HepG2 (cell line): ENCODE results near the gene SLC25A11. TPM values are rescaled to one million over a fixed set of nuclear protein-coding genes. Genes with fewer than 3 reads are reported as not detected.
A peak's percentile ranks its signal among the peaks of the same experiment; 100 is the strongest.

Experiments
- BATF2 ChIP-seq: sonication (generic); formaldehyde crosslinking; IDR thresholded peaks from 2 replicates; pipeline ENCODE4 v1.8.0; 2022; ENCODE audit warnings: mild to moderate bottlenecking, missing genetic modification reagents, moderate library complexity
- CBX2 ChIP-seq, 2 experiments: fragments of 200-600 bp in 1 of 2; sonication (generic); formaldehyde crosslinking in 1 of 2; IDR thresholded peaks; 2 replicates each; pipeline versions ENCODE4 v1.7.0 to v1.8.1; 2018 to 2022; ENCODE audit warnings: low read depth in 2 of 2, low read length in 1 of 2, mild to moderate bottlenecking in 1 of 2, missing genetic modification reagents in 1 of 2
- CCDC6 ChIP-seq: sonication (generic); formaldehyde crosslinking; IDR thresholded peaks from 2 replicates; pipeline ENCODE4 v1.8.1; 2022; ENCODE audit warnings: mild to moderate bottlenecking, missing genetic modification reagents, moderate library complexity
- CREB3 ChIP-seq: sonication (generic); formaldehyde crosslinking; IDR thresholded peaks from 2 replicates; pipeline ENCODE4 v1.5.0; 2020; ENCODE audit warnings: missing genetic modification reagents
- EZH2 ChIP-seq: conservative IDR thresholded peaks from 2 replicates; pipeline ENCODE4 v1.6.1; 2012; ENCODE audit warnings: mild to moderate bottlenecking, low read depth, low read length, moderate library complexity
- FOSL2 ChIP-seq: sonication (generic); formaldehyde crosslinking; IDR thresholded peaks from 2 replicates; pipeline ENCODE4 v1.4.0; 2020; ENCODE audit warnings: missing genetic modification reagents
- GTF2F1 ChIP-seq: fragments of 150-350 bp; IDR thresholded peaks from 2 replicates; pipeline ENCODE4 v1.6.1; 2014; ENCODE audit warnings: low read length
- MNT ChIP-seq: fragments of 450-650 bp; IDR thresholded peaks from 2 replicates; pipeline ENCODE4 v1.6.1; 2016
- WIZ ChIP-seq: sonication (generic); formaldehyde crosslinking; IDR thresholded peaks from 2 replicates; pipeline ENCODE4 v1.5.1; 2020; ENCODE audit warnings: mild to moderate bottlenecking, missing genetic modification reagents
- ZBTB7A ChIP-seq: sonication (generic); formaldehyde crosslinking; IDR thresholded peaks from 2 replicates; pipeline ENCODE4 v1.8.0; 2022; ENCODE audit warnings: mild to moderate bottlenecking, missing genetic modification reagents
- ZFYVE20 ChIP-seq: sonication (generic); formaldehyde crosslinking; IDR thresholded peaks from 2 replicates; pipeline ENCODE4 v1.8.0; 2023; ENCODE audit warnings: low read depth, mild to moderate bottlenecking, moderate library complexity, missing genetic modification reagents, borderline replicate concordance
- ZNF251 ChIP-seq: sonication (generic); formaldehyde crosslinking; IDR thresholded peaks from 2 replicates; pipeline ENCODE4 v1.9.0; 2021; ENCODE audit warnings: mild to moderate bottlenecking, missing genetic modification reagents
- ZNF451 ChIP-seq: sonication (generic); formaldehyde crosslinking; IDR thresholded peaks from 2 replicates; pipeline ENCODE4 v1.5.0; 2020; ENCODE audit warnings: mild to moderate bottlenecking, missing genetic modification reagents
- ZNF570 ChIP-seq: sonication (generic); formaldehyde crosslinking; IDR thresholded peaks from 2 replicates; pipeline ENCODE4 v1.4.0; 2020; ENCODE audit warnings: mild to moderate bottlenecking, missing genetic modification reagents, borderline replicate concordance
- ZNF574 ChIP-seq: sonication (generic); formaldehyde crosslinking; IDR thresholded peaks from 2 replicates; pipeline ENCODE4 v1.4.0; 2020; ENCODE audit warnings: missing genetic modification reagents
- ZNF580 ChIP-seq: IDR thresholded peaks from 2 replicates; pipeline ENCODE4 v1.6.1; 2016; ENCODE audit warnings: low read depth, borderline replicate concordance
- ZNF629 ChIP-seq: sonication (generic); formaldehyde crosslinking; conservative IDR thresholded peaks from 2 replicates; pipeline ENCODE4 v1.5.0; 2020; ENCODE audit warnings: missing genetic modification reagents
- polyA plus RNA-seq, 8 experiments: library from polyadenylated mRNA; depleted of rRNA in 3 of 8; stranded (reverse) in 7 of 8; unstranded in 1 of 8; fragments of >200 nt; fragmentation: Illumina TruSeq in 4 of 8; extraction: Trizol in 4 of 8; gene quantifications; 2 replicates each; pipeline versions ENCODE4 v1.2.1 to v1.2.3, GENCODE V29; 2011 to 2016; ENCODE audit warnings: low read depth in 4 of 8, missing spikeins in 1 of 8, mixed read lengths in 1 of 8; ENCODE audit not compliant: insufficient read depth in 1 of 8
- total RNA-seq, 5 experiments: library from RNA; depleted of rRNA; stranded (reverse); fragments of >200 nt; fragmentation: Illumina TruSeq; extraction: Trizol; gene quantifications; 2 replicates each; pipeline ENCODE4 v1.2.3, GENCODE V29; 2016; ENCODE audit warnings: low read depth in 1 of 5
- TF ChIP-seq, protein P1 (sequence below): sonication (generic); formaldehyde crosslinking; IDR thresholded peaks from 2 replicates; pipeline ENCODE4 v1.4.0; 2020; ENCODE audit warnings: mild to moderate bottlenecking, missing genetic modification reagents
- TF ChIP-seq, protein P2 (sequence below): sonication (generic); formaldehyde crosslinking; IDR thresholded peaks from 2 replicates; pipeline ENCODE4 v1.4.0; 2020; ENCODE audit warnings: mild to moderate bottlenecking, low read depth, missing genetic modification reagents

Gene SLC25A11
- total and polyA plus RNA-seq, 2 of the 13 experiments (the other 11 are each of a cell fraction or from before 2014, with no cell fraction given), result 35.4 to 47.2 TPM

GRCh38 chr17:4949321-4950074 is 9.7 kb upstream of the SLC25A11 start (continued):
- TF ChIP-seq ZBTB7A (CRISPR knock-in tag), result peak; percentile 50; the same call in 1 of the 2 replicates
- TF ChIP-seq ZNF574 (CRISPR knock-in tag), result no peak; the same call in 1 of the 2 replicates
- TF ChIP-seq, protein P1, sequence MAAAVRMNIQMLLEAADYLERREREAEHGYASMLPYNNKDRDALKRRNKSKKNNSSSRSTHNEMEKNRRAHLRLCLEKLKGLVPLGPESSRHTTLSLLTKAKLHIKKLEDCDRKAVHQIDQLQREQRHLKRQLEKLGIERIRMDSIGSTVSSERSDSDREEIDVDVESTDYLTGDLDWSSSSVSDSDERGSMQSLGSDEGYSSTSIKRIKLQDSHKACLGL (CRISPR knock-in tag), result peak; percentile 70
- no peak for TF ChIP-seq CBX2 (IDR thresholded peaks at IDR 0.05; ENCODE audit: low read depth, low read length)
- TF ChIP-seq CBX2 (CRISPR knock-in tag; IDR thresholded peaks at IDR 0.05; ENCODE audit: low read depth), result no peak
- TF ChIP-seq ZNF451 (CRISPR knock-in tag), result peak; percentile 25; the same call in 1 of the 2 replicates
- TF ChIP-seq ZNF251 (CRISPR knock-in tag), result no peak
- no peak for TF ChIP-seq ZNF570 (CRISPR knock-in tag)
- TF ChIP-seq FOSL2 (CRISPR knock-in tag), result peak; percentile 83
- TF ChIP-seq ZNF629, result no peak
- no peak for TF ChIP-seq EZH2
- peak; percentile 85; the same call in 1 of the 2 replicates for TF ChIP-seq CCDC6 (CRISPR knock-in tag)
- peak; percentile 26; the same call in 1 of the 2 replicates for TF ChIP-seq ZFYVE20
- TF ChIP-seq GTF2F1, result no peak
- TF ChIP-seq CREB3 (CRISPR knock-in tag), result no peak
- peak; percentile 30; the same call in 1 of the 2 replicates for TF ChIP-seq MNT
- no peak for TF ChIP-seq WIZ (CRISPR knock-in tag)
- no peak; the same call in 1 of the 2 replicates for TF ChIP-seq ZNF580 (CRISPR knock-in tag)
- TF ChIP-seq, protein P2, sequence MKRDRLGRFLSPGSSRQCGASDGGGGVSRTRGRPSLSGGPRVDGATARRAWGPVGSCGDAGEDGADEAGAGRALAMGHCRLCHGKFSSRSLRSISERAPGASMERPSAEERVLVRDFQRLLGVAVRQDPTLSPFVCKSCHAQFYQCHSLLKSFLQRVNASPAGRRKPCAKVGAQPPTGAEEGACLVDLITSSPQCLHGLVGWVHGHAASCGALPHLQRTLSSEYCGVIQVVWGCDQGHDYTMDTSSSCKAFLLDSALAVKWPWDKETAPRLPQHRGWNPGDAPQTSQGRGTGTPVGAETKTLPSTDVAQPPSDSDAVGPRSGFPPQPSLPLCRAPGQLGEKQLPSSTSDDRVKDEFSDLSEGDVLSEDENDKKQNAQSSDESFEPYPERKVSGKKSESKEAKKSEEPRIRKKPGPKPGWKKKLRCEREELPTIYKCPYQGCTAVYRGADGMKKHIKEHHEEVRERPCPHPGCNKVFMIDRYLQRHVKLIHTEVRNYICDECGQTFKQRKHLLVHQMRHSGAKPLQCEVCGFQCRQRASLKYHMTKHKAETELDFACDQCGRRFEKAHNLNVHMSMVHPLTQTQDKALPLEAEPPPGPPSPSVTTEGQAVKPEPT (CRISPR knock-in tag), result peak; percentile 81; the same call in 1 of the 2 replicates
- 0 out of 2 replicates have a peak, but pooled peaks have one; percentile 50 for TF ChIP-seq BATF2
